ENCODE results near the gene ADNP. TPM values are rescaled to one million over a fixed set of nuclear protein-coding genes. Genes with fewer than 3 reads are reported as not detected.
A peak's percentile ranks its signal among the peaks of the same experiment; 100 is the strongest.

ADNP gene
- total RNA-seq, 1 donor from 2014 or later: 42.0 TPM

DNA sequence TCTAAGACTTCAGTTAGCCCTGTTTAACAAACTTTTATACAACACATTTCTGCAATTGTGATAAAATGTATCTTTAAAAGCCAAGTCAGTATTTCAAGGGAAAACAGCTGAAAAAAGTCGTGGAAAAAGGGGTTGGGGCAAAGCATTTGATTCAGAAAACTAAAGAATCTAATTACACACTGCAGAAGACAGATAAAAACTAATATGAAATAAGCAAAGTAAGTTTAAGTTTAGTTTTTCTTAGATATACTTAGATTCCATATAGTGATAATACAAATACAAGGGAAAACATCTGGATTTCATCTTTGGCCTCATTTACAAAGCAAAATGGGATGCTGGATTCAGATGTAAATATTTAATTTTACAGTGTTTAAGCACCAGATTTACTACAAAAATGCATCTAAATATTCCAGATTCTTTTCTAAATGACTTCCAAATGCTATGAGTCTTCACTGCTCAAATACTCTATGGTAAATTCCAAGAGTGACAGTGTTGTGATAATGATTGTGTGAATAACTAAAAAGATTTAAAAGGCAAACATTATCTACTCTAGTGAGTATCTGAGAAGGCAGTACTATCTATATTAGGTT lies 1.5 kb upstream of the ADNP start:
- DNase-seq (ENCODE audit: low spot score): no peak

GRCh38 chr20:50932016-50932485 lies 814 bp upstream of the ADNP start:
- no peak for DNase-seq (ENCODE audit: low spot score)

GRCh38 chr20:50930976-50931305 lies 296 bp downstream of the ADNP start:
- no peak for DNase-seq (ENCODE audit: low spot score)

DNA sequence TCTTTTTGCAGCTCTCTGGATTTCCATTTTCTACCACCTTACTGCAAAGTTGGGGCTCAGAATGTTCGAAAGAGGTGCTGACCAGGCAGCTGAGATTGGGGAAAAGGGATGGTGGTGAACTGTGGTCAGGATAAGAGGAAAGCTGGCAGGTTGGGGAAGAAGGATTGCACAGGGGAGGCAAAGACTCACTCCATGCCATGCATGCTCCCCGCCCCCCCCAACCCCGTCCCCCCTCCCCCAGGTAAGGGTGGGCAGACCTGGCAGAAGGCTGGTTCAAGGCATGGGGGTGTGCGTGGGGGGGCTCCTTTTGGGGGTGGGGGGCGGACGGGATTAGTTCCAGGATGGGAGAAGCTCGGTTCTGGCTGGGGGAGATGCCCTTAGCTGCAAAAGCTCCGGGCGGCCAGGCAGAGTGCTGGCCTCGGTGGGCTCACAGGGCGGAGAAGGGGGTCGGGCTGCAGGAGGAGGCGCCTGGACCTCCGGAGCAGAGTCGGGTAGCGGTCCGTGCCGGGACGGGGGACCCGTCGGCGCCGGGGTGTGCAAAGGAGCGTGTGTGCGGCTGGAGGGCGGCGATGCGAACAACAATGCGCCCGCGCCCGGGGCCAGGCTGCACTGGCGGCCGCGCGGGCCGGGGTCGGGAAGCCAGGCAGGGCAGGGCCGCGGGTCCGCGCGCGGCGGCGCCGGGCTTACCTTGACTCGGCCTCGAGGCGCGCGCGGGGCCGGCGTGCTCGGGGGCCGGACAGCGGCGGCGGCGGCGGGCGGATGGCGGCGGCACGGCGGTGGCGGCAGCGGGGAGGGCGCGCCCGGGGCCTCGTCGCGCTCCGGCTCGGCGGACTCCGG lies 880 bp downstream of the ADNP start:
- peak; percentile 90 for DNase-seq (ENCODE audit: low spot score)

- peak; percentile 92 for DNase-seq (ENCODE audit: low spot score)
Measured at GRCh38 chr20:50929299-50930138, 1.7 kb downstream of the ADNP start.

- no peak for DNase-seq (ENCODE audit: low spot score)
Measured at GRCh38 chr20:50928469-50928868, 2.8 kb downstream of the ADNP start.

DNA sequence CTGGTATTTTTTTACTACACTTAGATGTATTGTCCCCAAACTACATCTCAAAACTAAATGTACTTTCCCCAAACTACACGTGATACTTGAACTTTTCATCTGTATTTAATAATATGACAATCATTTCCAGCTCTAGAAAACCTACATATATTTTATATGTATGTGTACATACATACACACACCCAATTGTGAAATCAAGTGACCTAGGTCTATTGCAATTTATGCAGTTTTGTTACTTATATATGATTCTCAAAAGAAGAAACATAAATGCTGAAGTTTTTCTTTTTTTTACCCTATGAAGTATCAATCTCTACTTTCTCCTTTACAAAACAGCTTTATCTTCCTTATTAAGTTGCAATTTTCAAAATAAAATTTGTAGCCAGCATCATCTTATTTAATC lies 4.7 kb downstream of the ADNP start:
- no peak for DNase-seq (ENCODE audit: low spot score)

DNA sequence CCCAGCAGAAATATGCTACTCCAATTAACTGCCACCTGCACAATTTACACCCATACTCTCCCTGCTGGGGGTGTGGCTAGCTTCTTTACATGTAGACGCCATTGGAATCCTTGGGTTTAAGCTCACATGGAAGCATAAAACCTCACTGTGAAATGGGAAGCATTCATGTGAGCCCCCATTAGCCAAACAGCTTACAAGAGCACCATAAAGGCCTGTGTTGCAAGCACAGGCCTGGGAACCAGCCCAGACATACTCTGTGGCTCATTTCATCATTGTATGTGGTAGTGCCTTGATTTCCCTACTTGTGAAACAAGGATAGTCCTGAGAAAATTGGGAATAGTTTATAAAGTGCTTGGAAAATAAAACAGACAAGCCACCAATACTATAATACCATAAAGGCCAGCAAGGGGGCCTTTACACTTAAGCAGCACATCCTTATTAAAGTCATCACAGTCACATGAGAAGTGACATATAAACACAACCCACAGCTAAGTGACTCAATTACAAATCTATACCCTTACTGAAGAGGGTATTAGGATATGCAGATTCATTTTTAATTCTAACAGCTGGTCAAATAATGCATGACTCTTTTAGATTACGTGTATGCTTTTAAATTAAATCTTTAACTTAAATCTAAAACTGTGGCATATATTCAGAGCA lies 6.8 kb downstream of the ADNP start:
- no peak for DNase-seq (ENCODE audit: low spot score)

DNA sequence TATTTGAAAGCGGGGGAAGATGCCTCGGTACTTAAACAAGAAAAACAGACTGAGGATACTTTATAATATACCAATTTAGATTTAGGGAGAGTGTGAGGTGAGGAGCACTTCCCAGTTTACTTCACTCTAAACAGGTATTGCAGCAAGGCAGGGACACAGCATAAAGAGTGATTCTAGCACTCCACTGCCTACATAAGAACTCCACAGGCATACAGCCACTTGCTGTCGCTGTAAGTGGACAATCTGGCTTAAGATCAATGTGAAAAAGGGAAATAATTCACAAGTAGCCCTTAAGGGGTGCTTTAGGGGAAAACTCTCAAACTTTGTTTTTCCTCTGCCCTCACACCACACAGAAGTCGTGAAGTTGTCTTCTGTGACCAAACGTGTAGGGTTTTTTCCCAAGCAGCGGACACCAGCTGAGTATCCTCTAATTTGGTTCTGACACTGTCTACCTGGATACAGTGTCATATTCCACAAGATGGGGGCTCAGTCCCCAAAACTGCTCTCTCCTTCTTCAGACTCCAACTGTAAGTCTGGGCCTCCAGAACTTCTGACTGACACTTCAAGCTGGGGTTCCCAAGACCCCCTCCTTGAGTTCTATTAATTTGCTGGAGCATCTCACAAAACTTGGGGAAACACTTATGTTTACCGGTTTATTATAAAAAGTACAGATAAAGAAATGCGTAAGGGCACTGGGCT lies 9.3 kb downstream of the ADNP start:
- no peak for DNase-seq (ENCODE audit: low spot score)

DNA sequence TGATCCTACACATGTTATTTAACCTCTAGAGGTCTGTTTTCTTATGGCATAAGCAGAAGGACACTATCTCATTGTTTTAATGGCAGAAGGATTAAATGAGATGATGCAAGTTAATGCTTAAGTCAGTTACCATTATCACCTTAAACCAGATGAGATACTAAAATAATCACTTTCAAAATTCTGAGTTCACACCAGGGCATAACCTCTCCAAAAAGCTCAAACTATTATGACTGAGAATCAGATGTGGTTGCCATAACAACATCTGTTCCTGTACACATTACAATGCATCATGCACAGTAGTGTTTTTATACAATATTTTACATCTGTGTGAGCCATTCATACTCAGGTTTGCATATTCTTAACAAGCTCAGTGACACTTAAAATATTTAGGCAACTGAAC lies 10.2 kb downstream of the ADNP start:
- no peak for DNase-seq (ENCODE audit: low spot score)

DNA sequence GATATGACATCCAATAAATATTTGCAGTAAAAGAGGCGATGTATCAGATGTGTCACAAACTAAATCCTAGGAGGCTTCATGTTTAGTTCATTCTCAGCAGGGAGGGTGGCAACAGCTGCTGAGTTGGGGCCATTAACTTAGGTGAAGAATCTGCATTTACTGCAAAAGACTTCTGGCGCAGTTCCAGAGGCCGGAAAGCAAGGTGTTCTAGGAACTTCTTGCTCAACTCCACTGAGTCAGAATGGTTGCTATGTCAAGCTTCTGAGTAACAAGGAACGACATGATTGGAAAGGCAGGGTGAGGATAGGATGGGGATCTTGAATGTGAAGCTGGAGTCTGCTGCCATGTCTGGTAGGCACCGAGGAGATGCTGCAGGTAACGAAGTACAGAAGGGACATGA lies 11.7 kb downstream of the ADNP start:
- DNase-seq (ENCODE audit: low spot score): no peak

DNA sequence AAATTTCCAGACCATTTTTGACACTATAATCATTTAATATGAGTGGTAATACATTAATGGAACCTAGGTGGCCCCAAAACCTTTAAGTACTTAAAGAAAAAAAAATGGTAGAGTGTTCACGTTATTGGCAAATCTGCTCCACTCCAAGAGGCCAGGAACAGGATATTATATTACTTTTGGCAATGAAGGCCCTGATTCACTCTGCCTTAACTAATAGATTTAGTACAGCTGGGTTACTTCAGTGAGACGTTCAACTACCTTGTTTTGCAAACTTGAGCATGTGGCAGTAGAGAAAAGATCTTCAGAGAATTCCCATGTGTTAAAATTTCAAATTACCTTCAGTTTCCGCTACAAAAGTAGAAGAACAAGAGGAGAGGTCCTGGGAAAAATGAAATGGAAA lies 12.8 kb downstream of the ADNP start:
- DNase-seq (ENCODE audit: low spot score): no peak

GRCh38 chr20:50916934-50917333 lies 14.3 kb downstream of the ADNP start:
- no peak for DNase-seq (ENCODE audit: low spot score)

- no peak for DNase-seq (ENCODE audit: low spot score)
Measured at GRCh38 chr20:50916257-50916656, 15.0 kb downstream of the ADNP start.

DNA sequence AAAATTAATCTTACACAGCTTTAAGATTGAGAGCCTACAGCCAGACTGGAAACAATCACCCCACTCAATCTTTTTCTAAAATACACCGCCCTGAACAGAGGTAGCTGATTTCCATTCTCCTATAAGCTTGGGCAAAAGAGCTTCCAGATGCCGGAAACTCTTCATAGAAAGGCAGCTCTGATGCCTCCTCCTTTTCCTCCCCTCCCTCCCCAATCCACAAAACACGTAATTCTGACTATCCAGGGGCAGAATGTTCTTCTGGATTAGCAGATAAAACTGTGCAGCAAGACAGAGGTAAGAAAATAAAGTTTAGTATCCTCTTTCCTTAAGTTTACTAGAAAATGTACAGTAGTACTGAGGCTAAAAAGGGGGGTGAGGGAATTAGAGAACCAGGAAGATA lies 15.8 kb downstream of the ADNP start:
- DNase-seq (ENCODE audit: low spot score): no peak

DNA sequence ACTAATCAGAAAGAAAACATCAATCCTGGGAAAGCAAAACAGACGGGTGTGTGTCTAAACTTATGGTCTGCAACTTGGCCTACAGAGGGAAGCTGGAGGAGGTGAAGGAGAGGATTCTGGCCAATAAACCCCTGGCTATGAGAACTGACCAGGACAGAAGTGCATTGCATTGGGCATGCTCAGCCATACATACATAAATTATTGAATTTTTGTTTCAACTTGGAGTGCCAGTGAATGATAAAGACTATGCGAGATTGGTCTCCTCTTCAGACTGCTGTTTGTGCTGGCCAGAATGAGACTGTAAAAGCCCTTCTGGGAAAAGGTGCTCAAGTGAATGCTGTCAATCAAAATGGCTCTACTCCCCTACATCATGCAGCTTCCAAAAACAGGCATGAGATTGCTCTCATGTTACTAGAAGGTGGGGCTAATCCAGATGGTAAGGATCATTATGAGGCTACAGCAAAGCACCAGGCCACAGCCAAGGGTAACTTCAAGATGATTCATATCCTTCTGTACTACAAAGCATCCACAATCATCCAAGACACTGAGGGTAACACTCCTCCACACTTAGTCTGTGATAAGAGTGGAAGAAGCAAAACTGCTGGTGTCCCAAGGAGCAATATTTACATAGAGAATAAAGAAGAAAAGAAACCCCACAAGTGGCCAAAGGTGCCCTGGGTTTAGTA lies 17.4 kb downstream of the ADNP start:
- no peak for DNase-seq (ENCODE audit: low spot score)

GRCh38 chr20:50911716-50912115 lies 19.5 kb downstream of the ADNP start:
- no peak for DNase-seq (ENCODE audit: low spot score)

DNA sequence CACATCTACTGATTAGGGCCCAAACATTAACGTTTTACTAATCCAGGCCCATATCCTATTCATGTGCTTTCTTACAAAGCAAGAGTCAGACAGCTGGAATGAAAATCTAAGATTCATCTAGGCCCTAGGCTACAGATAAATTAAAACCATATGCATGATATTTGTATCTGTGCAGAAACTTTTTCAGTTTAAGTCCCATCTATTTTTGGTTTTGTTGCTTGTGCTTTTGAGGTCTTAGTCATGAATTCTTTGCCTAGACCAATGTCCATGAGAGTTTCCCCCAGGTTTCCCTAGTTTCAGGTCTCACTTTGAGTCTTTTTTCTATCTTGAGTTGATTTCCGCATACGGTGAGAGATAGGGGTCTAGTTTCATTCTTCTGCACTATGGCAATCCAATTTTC lies 20.2 kb downstream of the ADNP start:
- DNase-seq (ENCODE audit: low spot score): no peak

DNA sequence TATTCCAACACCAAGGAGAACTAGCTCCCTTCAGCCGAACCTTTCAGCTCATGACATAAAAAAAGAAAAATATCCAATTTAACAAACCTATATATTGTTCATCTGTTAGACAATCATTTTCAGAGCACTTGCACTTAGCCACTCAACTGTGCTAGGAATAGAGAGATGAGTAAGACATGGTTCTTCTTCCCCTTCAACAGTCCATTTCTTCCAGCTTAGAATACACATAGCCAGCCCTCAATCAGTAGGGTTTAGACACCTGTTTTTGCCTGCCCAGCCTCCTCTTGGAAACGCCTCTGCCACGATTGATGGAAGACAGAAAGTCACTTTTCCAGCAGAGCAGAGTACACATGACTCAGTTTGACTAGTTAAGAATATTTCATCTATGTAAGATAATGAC lies 21.8 kb downstream of the ADNP start:
- DNase-seq (ENCODE audit: low spot score): no peak

GRCh38 chr20:50904067-50904570 lies 27.1 kb downstream of the ADNP start:
- DNase-seq (ENCODE audit: low spot score): no peak

Measured in mesenteric fat pad (tissue), 1 donor.